ENCODE results near the gene HIF1A. TPM values are rescaled to one million over a fixed set of nuclear protein-coding genes. Genes with fewer than 3 reads are reported as not detected.

HIF1A gene
- polyA plus RNA-seq: 10 to 100 TPM; 19.5 to 50.5 (median 35.2) TPM
- long read RNA-seq, donor 1: 0 reads
- long read RNA-seq, donor 2, partial matches to known transcripts: 7 of 11 reads
- long read RNA-seq, donor 2, other reads (novel, unspliced or antisense): 0 of 11 reads
- long read RNA-seq, donor 3, partial matches to known transcripts: 32 of 40 reads
- long read RNA-seq, donor 3, other reads (novel, unspliced or antisense): 0 of 40 reads
- long read RNA-seq, donor 4: 0 reads
- long read RNA-seq, donor 5, partial matches to known transcripts: 0 of 2 reads
- long read RNA-seq, donor 5, other reads (novel, unspliced or antisense): 0 of 2 reads
- long read RNA-seq, donor 6, transcript HIF1A-202 (15 exons, 3,919 nt): major isoform, 5 of 14 reads
- long read RNA-seq, donor 6, partial matches to known transcripts: 5 of 14 reads
- long read RNA-seq, donor 6, other reads (novel, unspliced or antisense): 0 of 14 reads
- long read RNA-seq, donor 7: 0 reads
- long read RNA-seq, donor 8, partial matches to known transcripts: 8 of 9 reads
- long read RNA-seq, donor 8, other reads (novel, unspliced or antisense): 0 of 9 reads
- long read RNA-seq, donor 9, partial matches to known transcripts: 0 of 1 reads
- long read RNA-seq, donor 9, other reads (novel, unspliced or antisense): 0 of 1 reads
- long read RNA-seq, donor 10, transcript HIF1A-202 (15 exons, 3,919 nt): major isoform, 5 of 10 reads
- long read RNA-seq, donor 10, partial matches to known transcripts: 0 of 10 reads
- long read RNA-seq, donor 10, other reads (novel, unspliced or antisense): 0 of 10 reads

- H3K4me1 ChIP-seq (ENCODE audit: control insufficient read depth in 3 of 3, insufficient read depth in 2 of 3, low read depth in 1 of 3, low read length in 2 of 3): peaks cover 0 to 6% (median 4%) of the 10 kb centered on the region in 3 donors
- 1% methylated on average over 49 to 68 of the region's 68 CpGs for WGBS, 3 donors
- DNase-seq (peak; percentile 99), FAIRE-seq (no peak)
- H3K9me3 ChIP-seq (ENCODE audit: control insufficient read depth in 2 of 2, insufficient read depth in 1 of 2, low read depth in 1 of 2, low read length in 1 of 2): peaks cover 0 to under 1% of the 10 kb centered on the region in 2 donors
- peak within 1 kb of the TSS; percentile 83 to 97 (median 92) for H3K4me3 ChIP-seq (ENCODE audit: low read depth in 1 of 3, low read length in 3 of 3)
- H3K27ac ChIP-seq (ENCODE audit: low read depth in 1 of 3, low read length in 2 of 3): peak within 1 kb of the TSS; percentile 93 to 97 (median 95)
- H3K36me3 ChIP-seq (ENCODE audit: control insufficient read depth in 3 of 3, insufficient read depth in 2 of 3, low read depth in 1 of 3, low read length in 3 of 3): no peaks in the 10 kb centered on the region
- H3K27me3 ChIP-seq (ENCODE audit: control insufficient read depth in 3 of 3, insufficient read depth in 3 of 3, low read length in 3 of 3): no peaks in the 10 kb centered on the region
Observed at GRCh38 chr14:61694830-61695694, at the start of gene HIF1A. HIF1A (plus strand) TSS chr14:61695513; CDS start chr14:61695805, 292 bp downstream.

GRCh38 chr14:61646366-61647116 is 48.8 kb upstream of the HIF1A start:
- Histone ChIP-seq H3K27ac (ENCODE audit: low read depth in 1 of 3, low read length in 2 of 3) (no peak overlapping the region), H3K9me3 (ENCODE audit: control insufficient read depth in 2 of 2, insufficient read depth in 1 of 2, low read depth in 1 of 2, low read length in 1 of 2) (no peaks in the 10 kb centered on the region), H3K4me1 (ENCODE audit: control insufficient read depth in 3 of 3, insufficient read depth in 2 of 3, low read depth in 1 of 3, low read length in 2 of 3) (no peaks in the 10 kb centered on the region), H3K4me3 (ENCODE audit: low read depth in 1 of 3, low read length in 3 of 3) (no peak overlapping the region), H3K27me3 (ENCODE audit: control insufficient read depth in 3 of 3, insufficient read depth in 3 of 3, low read length in 3 of 3) (no peaks in the 10 kb centered on the region), H3K36me3 (ENCODE audit: control insufficient read depth in 3 of 3, insufficient read depth in 2 of 3, low read depth in 1 of 3, low read length in 3 of 3) (no peaks in the 10 kb centered on the region)
- FAIRE-seq: no peak
- WGBS, 3 donors: 76 to 86% (median 84%) methylated on average over 5 of the region's 5 CpGs
- no peak for DNase-seq

- Histone ChIP-seq H3K9me3 (ENCODE audit: control insufficient read depth in 2 of 2, insufficient read depth in 1 of 2, low read depth in 1 of 2, low read length in 1 of 2) (no peaks in the 10 kb centered on the region), H3K4me1 (ENCODE audit: control insufficient read depth in 3 of 3, insufficient read depth in 2 of 3, low read depth in 1 of 3, low read length in 2 of 3) (no peaks in the 10 kb centered on the region), H3K36me3 (ENCODE audit: control insufficient read depth in 3 of 3, insufficient read depth in 2 of 3, low read depth in 1 of 3, low read length in 3 of 3) (no peaks in the 10 kb centered on the region), H3K4me3 (ENCODE audit: low read depth in 1 of 3, low read length in 3 of 3) (no peak overlapping the region), H3K27ac (ENCODE audit: low read depth in 1 of 3, low read length in 2 of 3) (no peak overlapping the region), H3K27me3 (ENCODE audit: control insufficient read depth in 3 of 3, insufficient read depth in 3 of 3, low read length in 3 of 3) (peaks cover 0 to under 1% (median 0%) of the 10 kb centered on the region in 3 donors)
- 96 to 99% (median 97%) methylated on average over 5 of the region's 5 CpGs for WGBS, 3 donors
- FAIRE-seq: no peak
- DNase-seq: no peak
Observed at GRCh38 chr14:61647704-61648103, 47.6 kb upstream of the HIF1A start.

GRCh38 chr14:61648377-61648776 is 46.9 kb upstream of the HIF1A start:
- no peak overlapping the region for H3K27ac ChIP-seq (ENCODE audit: low read depth in 1 of 3, low read length in 2 of 3)
- no peaks in the 10 kb centered on the region for H3K4me1 ChIP-seq (ENCODE audit: control insufficient read depth in 3 of 3, insufficient read depth in 2 of 3, low read depth in 1 of 3, low read length in 2 of 3)
- H3K36me3 ChIP-seq (ENCODE audit: control insufficient read depth in 3 of 3, insufficient read depth in 2 of 3, low read depth in 1 of 3, low read length in 3 of 3): no peaks in the 10 kb centered on the region
- FAIRE-seq (no peak), DNase-seq (no peak)
- H3K27me3 ChIP-seq (ENCODE audit: control insufficient read depth in 3 of 3, insufficient read depth in 3 of 3, low read length in 3 of 3): peaks cover 0 to 3% (median 0%) of the 10 kb centered on the region in 3 donors
- no peak overlapping the region for H3K4me3 ChIP-seq (ENCODE audit: low read depth in 1 of 3, low read length in 3 of 3)
- H3K9me3 ChIP-seq (ENCODE audit: control insufficient read depth in 2 of 2, insufficient read depth in 1 of 2, low read depth in 1 of 2, low read length in 1 of 2): no peaks in the 10 kb centered on the region

GRCh38 chr14:61649283-61649682 is 46.0 kb upstream of the HIF1A start:
- H3K9me3 ChIP-seq (ENCODE audit: control insufficient read depth in 2 of 2, insufficient read depth in 1 of 2, low read depth in 1 of 2, low read length in 1 of 2): no peaks in the 10 kb centered on the region
- no peak overlapping the region for H3K4me3 ChIP-seq (ENCODE audit: low read depth in 1 of 3, low read length in 3 of 3)
- H3K36me3 ChIP-seq (ENCODE audit: control insufficient read depth in 3 of 3, insufficient read depth in 2 of 3, low read depth in 1 of 3, low read length in 3 of 3): no peaks in the 10 kb centered on the region
- FAIRE-seq: no peak
- H3K27ac ChIP-seq (ENCODE audit: low read depth in 1 of 3, low read length in 2 of 3): no peak overlapping the region
- peaks cover 0 to 5% (median 0%) of the 10 kb centered on the region in 3 donors for H3K27me3 ChIP-seq (ENCODE audit: control insufficient read depth in 3 of 3, insufficient read depth in 3 of 3, low read length in 3 of 3)
- WGBS, 3 donors: 89 to 94% (median 90%) methylated on average over 4 of the region's 4 CpGs
- DNase-seq: no peak
- no peaks in the 10 kb centered on the region for H3K4me1 ChIP-seq (ENCODE audit: control insufficient read depth in 3 of 3, insufficient read depth in 2 of 3, low read depth in 1 of 3, low read length in 2 of 3)

DNA sequence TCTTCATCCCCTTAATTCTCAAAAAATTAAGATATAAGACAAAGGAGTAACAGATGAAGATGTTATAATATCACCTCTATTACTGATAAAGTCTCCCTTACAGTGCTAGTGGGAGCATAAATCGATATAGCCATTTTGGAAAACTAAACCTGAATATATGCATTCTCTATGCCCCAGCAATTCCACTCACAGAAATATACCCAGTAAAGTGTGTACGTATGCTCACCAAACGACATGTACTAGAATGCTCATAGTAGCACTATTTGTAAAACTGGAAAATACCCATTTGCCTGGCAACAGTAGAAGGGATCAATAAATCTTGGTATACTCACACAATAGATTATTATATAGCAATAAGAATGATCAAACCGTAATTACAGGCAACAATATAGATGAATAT is 44.0 kb upstream of the HIF1A start:
- H3K4me1 ChIP-seq (ENCODE audit: control insufficient read depth in 3 of 3, insufficient read depth in 2 of 3, low read depth in 1 of 3, low read length in 2 of 3): no peaks in the 10 kb centered on the region
- FAIRE-seq: no peak
- H3K9me3 ChIP-seq (ENCODE audit: control insufficient read depth in 2 of 2, insufficient read depth in 1 of 2, low read depth in 1 of 2, low read length in 1 of 2): no peaks in the 10 kb centered on the region
- H3K27me3 ChIP-seq (ENCODE audit: control insufficient read depth in 3 of 3, insufficient read depth in 3 of 3, low read length in 3 of 3): peaks cover 0 to 9% (median 0%) of the 10 kb centered on the region in 3 donors
- H3K4me3 ChIP-seq (ENCODE audit: low read depth in 1 of 3, low read length in 3 of 3): no peak overlapping the region
- DNase-seq: no peak
- H3K36me3 ChIP-seq (ENCODE audit: control insufficient read depth in 3 of 3, insufficient read depth in 2 of 3, low read depth in 1 of 3, low read length in 3 of 3): no peaks in the 10 kb centered on the region
- WGBS, 3 donors: 92 to 95% (median 95%) methylated on average over 4 of the region's 4 CpGs
- H3K27ac ChIP-seq (ENCODE audit: low read depth in 1 of 3, low read length in 2 of 3): no peak overlapping the region

DNA sequence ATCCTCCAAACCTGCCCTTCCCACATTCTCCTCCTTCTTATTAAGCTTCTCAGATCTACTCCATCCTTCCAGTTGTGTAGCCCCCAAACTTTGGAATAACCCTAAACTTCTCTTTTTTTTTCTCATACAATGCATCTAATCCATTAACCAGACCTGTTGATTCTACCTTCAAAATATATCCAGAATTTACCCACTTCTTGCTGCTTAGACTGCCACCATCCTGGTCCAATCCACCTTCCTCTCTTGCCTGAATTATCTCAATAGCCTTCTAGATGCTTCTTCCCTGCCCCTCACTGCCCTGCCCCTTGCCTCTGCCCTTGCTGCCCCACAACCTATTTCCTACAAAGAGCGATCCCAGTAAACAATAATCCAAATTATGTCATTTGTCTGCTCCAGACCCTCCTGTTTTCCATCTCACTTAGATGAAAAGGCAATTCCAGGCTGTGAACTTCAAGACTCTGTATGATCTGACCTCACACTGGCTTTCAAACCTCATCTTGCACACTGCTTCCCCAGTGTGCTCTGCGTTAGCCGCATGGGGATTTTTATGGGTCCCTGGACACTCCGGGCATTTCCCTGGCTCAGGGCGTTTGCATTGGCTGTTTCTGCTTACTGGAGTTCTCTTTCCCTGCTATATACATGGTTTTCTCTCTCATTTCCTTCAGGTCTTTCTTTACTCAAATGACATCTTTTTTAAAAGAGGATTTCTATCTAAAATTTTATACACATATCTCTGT is 42.6 kb upstream of the HIF1A start:
- Histone ChIP-seq H3K4me3 (ENCODE audit: low read depth in 1 of 3, low read length in 3 of 3) (no peak overlapping the region), H3K4me1 (ENCODE audit: control insufficient read depth in 3 of 3, insufficient read depth in 2 of 3, low read depth in 1 of 3, low read length in 2 of 3) (no peaks in the 10 kb centered on the region), H3K36me3 (ENCODE audit: control insufficient read depth in 3 of 3, insufficient read depth in 2 of 3, low read depth in 1 of 3, low read length in 3 of 3) (no peaks in the 10 kb centered on the region), H3K9me3 (ENCODE audit: control insufficient read depth in 2 of 2, insufficient read depth in 1 of 2, low read depth in 1 of 2, low read length in 1 of 2) (no peaks in the 10 kb centered on the region), H3K27me3 (ENCODE audit: control insufficient read depth in 3 of 3, insufficient read depth in 3 of 3, low read length in 3 of 3) (peaks cover 0 to 9% (median 0%) of the 10 kb centered on the region in 3 donors), H3K27ac (ENCODE audit: low read depth in 1 of 3, low read length in 2 of 3) (no peak overlapping the region)
- DNase-seq (no peak), FAIRE-seq (no peak)
- WGBS, 3 donors: 58 to 76% (median 76%) methylated on average over 5 of the region's 5 CpGs
